ENCODE results near the gene CNTFR.

GRCh38 chr9:34545497-34545896 is 44.0 kb downstream of the CNTFR start:
- TF ChIP-seq POLR2AphosphoS5 (IDR thresholded peaks at IDR 0.05; ENCODE audit: low read depth, low read length) (no peak), SUZ12 (IDR thresholded peaks at IDR 0.05; ENCODE audit: low read length) (no peak), CTCF (IDR thresholded peaks at IDR 0.05; ENCODE audit: control extremely low read depth in 1 of 3, insufficient read depth in 1 of 3, low read depth in 1 of 3, low read length in 3 of 3) (no peak), RAD21 (IDR thresholded peaks at IDR 0.05 in 1 of 2, conservative IDR thresholded peaks at IDR 0.05 in 1 of 2; ENCODE audit: low read depth in 2 of 2, low read length in 2 of 2) (no peak), NRF1 (IDR thresholded peaks at IDR 0.05; ENCODE audit: low read depth, low read length) (no peak), POLR2A (IDR thresholded peaks at IDR 0.05; ENCODE audit: control extremely low read depth in 1 of 2, low read depth in 2 of 2, low read length in 2 of 2) (no peak)

Data from H1 (cell line).